NB4 (cell line): ENCODE measurements around the gene NAA20.

Source experiments
- DNase-seq: peaks from one replicate; pipeline ENCODE4 v3.0.0; 2010; ENCODE audit warnings: low read depth
- H3K4me3 ChIP-seq: one replicate; pipeline ENCODE4 v1.5.1; 2011; ENCODE audit warnings: mild to moderate bottlenecking, low read depth, low read length, moderate library complexity
- CTCF ChIP-seq: IDR thresholded peaks from one replicate; pipeline ENCODE4 v1.5.1; 2012; ENCODE audit warnings: low read depth, low read length
- MAX ChIP-seq: IDR thresholded peaks from 2 replicates; pipeline ENCODE4 v1.6.1; 2011; ENCODE audit warnings: low read depth, low read length
- MYC ChIP-seq: IDR thresholded peaks from 2 replicates; pipeline ENCODE4 v1.6.1; 2011; ENCODE audit warnings: low read depth, low read length
- POLR2A ChIP-seq: IDR thresholded peaks from 2 replicates; pipeline ENCODE4 v1.6.1; 2011; ENCODE audit warnings: mild to moderate bottlenecking; ENCODE audit not compliant: insufficient read length; ENCODE audit errors: extremely low read depth

NAA20 gene

GRCh38 chr20:19975436-19975799 is 41.7 kb upstream of the NAA20 start:
- no peak for DNase-seq
- TF ChIP-seq POLR2A (no peak), CTCF (no peak), MAX (no peak), MYC (no peak)
- no peak overlapping the region for H3K4me3 ChIP-seq

DNA sequence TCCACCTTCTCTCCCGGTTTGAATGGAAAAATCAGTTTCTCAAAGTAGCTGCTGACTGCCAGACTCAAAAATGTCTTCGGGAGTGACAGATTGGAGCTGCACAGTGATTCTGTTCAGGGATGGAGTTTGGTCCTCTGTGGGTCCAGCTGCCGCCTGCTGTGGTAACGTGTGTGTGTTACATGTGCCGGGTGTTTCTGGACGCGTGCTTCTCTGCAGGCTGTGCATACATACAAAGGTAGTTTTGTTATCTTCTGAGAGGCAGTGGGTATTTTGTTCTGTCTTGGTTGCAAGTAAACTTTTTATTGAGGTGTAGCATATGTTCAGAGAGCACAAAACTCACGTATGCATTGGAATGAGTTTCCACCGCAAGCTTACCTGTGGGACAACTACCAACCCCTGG is 41.3 kb upstream of the NAA20 start:
- DNase-seq = no peak
- H3K4me3 ChIP-seq = no peak overlapping the region
- TF ChIP-seq CTCF = no peak
- no peak for TF ChIP-seq MYC
- TF ChIP-seq MAX = no peak
- TF ChIP-seq POLR2A = no peak

- H3K4me3 ChIP-seq = no peak overlapping the region
- DNase-seq = peak; percentile 61
- TF ChIP-seq MYC = no peak
Observed at GRCh38 chr20:19976595-19977372, 40.4 kb upstream of the NAA20 start.

- DNase-seq = no peak
- no peak overlapping the region for H3K4me3 ChIP-seq
- TF ChIP-seq MAX = no peak
- no peak for TF ChIP-seq POLR2A
- TF ChIP-seq CTCF = no peak
- TF ChIP-seq MYC = no peak
Observed at GRCh38 chr20:19977373-19977770, 39.8 kb upstream of the NAA20 start.

- no peak overlapping the region for H3K4me3 ChIP-seq
- no peak for DNase-seq
- no peak for TF ChIP-seq MAX
- TF ChIP-seq POLR2A = no peak
- TF ChIP-seq MYC = no peak
- TF ChIP-seq CTCF = no peak
Observed at GRCh38 chr20:19978511-19979210, 38.5 kb upstream of the NAA20 start.

GRCh38 chr20:19981031-19981451 is 36.1 kb upstream of the NAA20 start:
- TF ChIP-seq POLR2A = no peak
- no peak for TF ChIP-seq MYC
- TF ChIP-seq MAX = no peak
- TF ChIP-seq CTCF = no peak

More at GRCh38 chr20:19981031-19981451, 36.1 kb upstream of the NAA20 start:
- DNase-seq = peak; percentile 44
- no peak overlapping the region for H3K4me3 ChIP-seq
